Upper lobe of right lung (tissue), 1 donor: ENCODE results near the gene CEACAM7. TPM values are rescaled to one million over a fixed set of nuclear protein-coding genes. Genes with fewer than 3 reads are reported as not detected.
A peak's percentile ranks its signal among the peaks of the same experiment; 100 is the strongest.

ENCODE experiments used
- ATAC-seq: fragments of 200-7000 bp; cut with Tn5 transposase; one replicate; pipeline ENCODE4 v1.9.1; 2020; ENCODE audit warnings: mild to moderate bottlenecking, moderate library complexity
- DNase-seq: peaks from one replicate; pipeline ENCODE4 v3.0.0-alpha.2; 2020
- H3K27ac ChIP-seq: fragments of 200-600 bp; one replicate; pipeline ENCODE4 v1.8.0; 2022
- H3K27me3 ChIP-seq: fragments of 200-600 bp; one replicate; pipeline ENCODE4 v1.8.0; 2022; ENCODE audit warnings: mild to moderate bottlenecking
- H3K36me3 ChIP-seq: fragments of 200-600 bp; one replicate; pipeline ENCODE4 v1.8.0; 2022
- H3K4me1 ChIP-seq: fragments of 200-600 bp; one replicate; pipeline ENCODE4 v1.8.0; 2022
- H3K4me3 ChIP-seq: fragments of 200-600 bp; one replicate; pipeline ENCODE4 v1.8.0; 2022; ENCODE audit warnings: mild to moderate bottlenecking
- H3K9me3 ChIP-seq: fragments of 200-600 bp; one replicate; pipeline ENCODE4 v1.8.0; 2022
- intact Hi-C: fragments of 100-400 bp; cut with DNase I; formaldehyde crosslinking; loops from one replicate; pipeline ENCODE4 v1.11.0; 2022
- long read RNA-seq: library from polyadenylated mRNA; unstranded; transcript quantifications from one replicate; pipeline ENCODE4 v2.0.0, GENCODE V29; 2021
- total RNA-seq: library from RNA; stranded (reverse); fragmentation: NEBNext Ultra II Directional; extraction: Animal tissue kit (Norgen Biotek cat#: 25700); gene quantifications from one replicate; pipeline ENCODE4 v1.2.1, GENCODE V29; 2021
- TF ChIP-seq, protein P1 (sequence below): fragments of 200-600 bp; IDR thresholded peaks from one replicate; pipeline ENCODE4 v1.8.0; 2022; ENCODE audit warnings: antibody characterized with exemption
- donor health status: DM: no; HTN: yes; CAD: no; lungs with severe emphysema.

CEACAM7 gene
- not detected for total RNA-seq
- long read RNA-seq: 0 reads

DNA sequence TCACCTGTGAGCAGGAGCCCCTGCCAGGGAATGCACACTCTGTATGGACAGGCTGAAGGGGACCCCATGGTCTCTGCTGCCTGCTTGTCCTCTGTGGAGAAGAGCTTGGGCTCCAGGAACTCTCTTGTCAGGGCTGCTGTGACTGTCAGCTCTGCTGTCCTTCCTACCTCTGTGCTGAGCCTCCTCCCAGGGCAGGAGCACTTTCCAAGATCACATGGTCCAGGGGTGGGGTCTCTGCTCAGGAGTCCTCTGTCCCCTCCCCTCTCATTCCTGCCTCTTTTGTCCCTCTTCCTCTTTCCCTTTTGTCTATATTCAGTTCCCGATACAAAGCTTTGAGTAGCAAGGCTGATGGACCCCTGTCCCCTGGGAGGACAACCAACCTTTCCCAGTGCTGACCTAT, at the start of gene CEACAM7:
Gene CEACAM7, minus strand, starts transcription at position 173 of the 400 bp plus-strand sequence. Its CDS starts 105 bp downstream, at position 68.
- ATAC-seq: no peak
- intact Hi-C loops: no loop called here
- no peaks in the 10 kb centered on the region for H3K36me3 ChIP-seq
- H3K27ac ChIP-seq: no peak within 1 kb of the TSS
- H3K4me3 ChIP-seq: no peak within 1 kb of the TSS
- H3K27me3 ChIP-seq: no peaks in the 10 kb centered on the region
- TF ChIP-seq, protein P1, sequence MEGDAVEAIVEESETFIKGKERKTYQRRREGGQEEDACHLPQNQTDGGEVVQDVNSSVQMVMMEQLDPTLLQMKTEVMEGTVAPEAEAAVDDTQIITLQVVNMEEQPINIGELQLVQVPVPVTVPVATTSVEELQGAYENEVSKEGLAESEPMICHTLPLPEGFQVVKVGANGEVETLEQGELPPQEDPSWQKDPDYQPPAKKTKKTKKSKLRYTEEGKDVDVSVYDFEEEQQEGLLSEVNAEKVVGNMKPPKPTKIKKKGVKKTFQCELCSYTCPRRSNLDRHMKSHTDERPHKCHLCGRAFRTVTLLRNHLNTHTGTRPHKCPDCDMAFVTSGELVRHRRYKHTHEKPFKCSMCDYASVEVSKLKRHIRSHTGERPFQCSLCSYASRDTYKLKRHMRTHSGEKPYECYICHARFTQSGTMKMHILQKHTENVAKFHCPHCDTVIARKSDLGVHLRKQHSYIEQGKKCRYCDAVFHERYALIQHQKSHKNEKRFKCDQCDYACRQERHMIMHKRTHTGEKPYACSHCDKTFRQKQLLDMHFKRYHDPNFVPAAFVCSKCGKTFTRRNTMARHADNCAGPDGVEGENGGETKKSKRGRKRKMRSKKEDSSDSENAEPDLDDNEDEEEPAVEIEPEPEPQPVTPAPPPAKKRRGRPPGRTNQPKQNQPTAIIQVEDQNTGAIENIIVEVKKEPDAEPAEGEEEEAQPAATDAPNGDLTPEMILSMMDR: no peak
- no peak for DNase-seq
- H3K4me1 ChIP-seq: no peaks in the 10 kb centered on the region
- H3K9me3 ChIP-seq: no peaks in the 10 kb centered on the region

DNA sequence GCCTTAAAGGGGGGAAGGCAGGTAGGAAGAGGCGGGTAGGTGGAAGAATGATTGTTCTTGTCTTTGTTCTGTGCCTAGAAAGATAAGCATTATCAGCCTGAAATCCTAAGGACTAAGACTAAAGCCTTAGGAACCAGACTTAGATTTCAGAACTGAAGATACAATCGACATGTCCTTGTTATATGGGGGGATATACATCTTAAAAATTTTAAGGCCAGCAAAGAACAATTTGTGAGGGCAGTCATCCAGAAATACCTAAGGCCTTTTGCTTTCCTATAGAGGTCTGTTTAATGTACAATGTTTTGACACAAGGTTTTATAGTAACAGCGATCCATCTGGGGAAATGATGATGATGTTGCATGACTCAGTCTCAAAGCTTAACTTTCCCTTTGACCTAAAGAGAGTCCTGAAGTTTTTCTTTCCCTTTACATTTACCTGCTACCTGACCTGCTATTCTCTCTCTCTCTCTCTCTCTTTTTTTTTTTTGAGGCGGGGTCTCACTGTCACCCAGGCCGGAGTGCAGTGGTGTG, 47.1 kb upstream of the CEACAM7 start:
- intact Hi-C loops: no loop called here
- TF ChIP-seq, protein P1: no peak
- ATAC-seq (no peak), DNase-seq (no peak)
- Histone ChIP-seq H3K27ac (peak overlapping the region; percentile 51), H3K9me3 (no peaks in the 10 kb centered on the region), H3K4me1 (no peaks in the 10 kb centered on the region), H3K36me3 (no peaks in the 10 kb centered on the region), H3K4me3 (no peak overlapping the region), H3K27me3 (no peaks in the 10 kb centered on the region)

DNA sequence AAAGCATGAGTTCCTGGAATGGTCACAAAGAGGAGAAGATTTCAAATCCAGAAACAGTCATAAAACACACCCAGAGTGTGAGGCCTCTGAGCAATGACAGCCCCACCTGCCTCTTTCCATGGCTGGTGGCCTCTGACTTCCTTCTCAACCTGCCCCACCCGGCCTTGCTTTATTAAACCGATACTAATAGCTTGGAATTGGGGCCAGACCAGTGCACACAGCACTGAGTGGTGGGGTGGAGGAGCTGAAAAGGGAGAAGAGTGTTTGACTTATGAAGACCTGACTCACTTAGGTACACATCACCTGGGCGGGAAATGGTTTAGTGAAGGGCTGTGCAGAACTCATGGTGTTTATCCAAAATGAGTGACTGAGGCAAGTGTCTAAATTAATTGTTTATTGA, 46.5 kb upstream of the CEACAM7 start:
- H3K36me3 ChIP-seq: no peaks in the 10 kb centered on the region
- DNase-seq (no peak), ATAC-seq (peak; percentile 97)
- no peaks in the 10 kb centered on the region for H3K9me3 ChIP-seq
- H3K27me3 ChIP-seq: no peaks in the 10 kb centered on the region
- TF ChIP-seq, protein P1: no peak
- peak overlapping the region; percentile 51 for H3K27ac ChIP-seq
- intact Hi-C loops: no loop called here
- H3K4me3 ChIP-seq: no peak overlapping the region
- no peaks in the 10 kb centered on the region for H3K4me1 ChIP-seq

DNA sequence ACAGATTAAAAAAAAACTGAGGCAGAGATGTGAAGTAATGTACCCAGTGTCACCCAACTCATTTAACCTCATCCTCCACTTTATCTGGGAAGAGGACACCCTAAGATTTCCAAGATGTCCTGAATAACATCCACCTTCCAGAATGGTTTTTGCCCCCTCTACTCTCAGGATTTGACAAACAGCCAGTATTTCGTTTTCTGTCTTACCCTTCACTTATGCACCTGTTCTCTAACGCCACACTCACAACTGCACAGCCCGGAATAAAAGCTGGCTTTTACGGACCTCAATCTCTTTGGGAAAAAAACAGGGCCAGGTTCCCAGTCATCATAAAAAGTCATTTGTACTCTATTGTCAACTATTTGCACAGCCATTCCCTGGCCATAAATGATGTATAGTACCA, 46.1 kb upstream of the CEACAM7 start:
- no peak overlapping the region for H3K4me3 ChIP-seq
- no peaks in the 10 kb centered on the region for H3K9me3 ChIP-seq
- intact Hi-C loops: no loop called here
- H3K27me3 ChIP-seq: no peaks in the 10 kb centered on the region
- DNase-seq: no peak
- H3K27ac ChIP-seq: peak overlapping the region; percentile 51
- H3K4me1 ChIP-seq: no peaks in the 10 kb centered on the region
- ATAC-seq: no peak
- TF ChIP-seq, protein P1: no peak
- no peaks in the 10 kb centered on the region for H3K36me3 ChIP-seq

DNA sequence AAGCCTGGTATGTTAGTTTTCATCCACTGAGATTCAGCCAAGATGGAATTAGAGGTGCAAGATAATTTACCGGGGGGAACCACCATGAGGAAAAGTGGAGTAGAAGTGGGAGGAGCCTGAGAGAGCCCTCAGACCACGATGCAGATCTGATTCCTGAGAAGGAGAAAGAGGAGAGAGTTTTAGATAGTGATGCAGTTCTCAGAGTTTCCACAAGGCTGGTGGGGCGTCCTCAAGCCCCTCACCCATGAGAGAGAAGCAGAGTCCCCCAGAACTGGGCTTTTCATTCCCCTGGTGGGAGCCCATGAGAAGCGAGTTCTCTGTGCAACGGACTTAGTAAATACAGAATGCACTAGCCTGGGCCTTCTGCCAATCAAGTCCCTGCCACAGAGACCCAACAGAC, 38.4 kb upstream of the CEACAM7 start:
- Histone ChIP-seq H3K27me3 (no peaks in the 10 kb centered on the region), H3K4me3 (no peak overlapping the region), H3K9me3 (no peaks in the 10 kb centered on the region), H3K36me3 (no peaks in the 10 kb centered on the region), H3K4me1 (no peaks in the 10 kb centered on the region), H3K27ac (no peak overlapping the region)
- ATAC-seq (no peak), DNase-seq (no peak)
- TF ChIP-seq, protein P1: no peak
- intact Hi-C loops: no loop called here

DNA sequence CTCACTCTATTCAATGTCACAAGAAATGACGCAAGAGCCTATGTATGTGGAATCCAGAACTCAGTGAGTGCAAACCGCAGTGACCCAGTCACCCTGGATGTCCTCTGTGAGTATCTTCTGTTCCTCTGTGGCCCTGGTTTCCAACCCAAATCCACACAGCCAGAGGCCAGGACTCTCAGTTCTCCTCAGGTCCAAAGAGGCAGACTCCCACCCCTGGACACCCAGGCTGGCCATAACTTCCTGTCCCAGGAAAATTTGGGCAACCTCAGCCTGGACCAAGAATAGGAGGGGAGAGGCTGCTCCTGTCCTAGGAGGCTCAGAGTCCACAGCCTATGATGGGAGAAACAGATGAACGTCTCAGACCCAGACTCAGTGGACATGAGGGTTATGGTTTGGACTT, 32.0 kb upstream of the CEACAM7 start:
- no peak for DNase-seq
- Histone ChIP-seq H3K36me3 (no peaks in the 10 kb centered on the region), H3K4me3 (no peak overlapping the region), H3K4me1 (no peaks in the 10 kb centered on the region), H3K27ac (no peak overlapping the region), H3K9me3 (no peaks in the 10 kb centered on the region), H3K27me3 (peaks cover 4% of the 10 kb centered on the region)
- intact Hi-C loops: no loop called here
- TF ChIP-seq, protein P1: no peak
- ATAC-seq: no peak
